Upper lobe of right lung (tissue), 1 donor: ENCODE data around the gene ZNF181. TPM values are rescaled to one million over a fixed set of nuclear protein-coding genes. Genes with fewer than 3 reads are reported as not detected.

Source experiments
- ATAC-seq: fragments of 200-7000 bp; cut with Tn5 transposase; one replicate; pipeline ENCODE4 v1.9.1; 2020; ENCODE audit warnings: mild to moderate bottlenecking, moderate library complexity
- DNase-seq: peaks from one replicate; pipeline ENCODE4 v3.0.0-alpha.2; 2020
- H3K27ac ChIP-seq: fragments of 200-600 bp; one replicate; pipeline ENCODE4 v1.8.0; 2022
- H3K27me3 ChIP-seq: fragments of 200-600 bp; one replicate; pipeline ENCODE4 v1.8.0; 2022; ENCODE audit warnings: mild to moderate bottlenecking
- H3K36me3 ChIP-seq: fragments of 200-600 bp; one replicate; pipeline ENCODE4 v1.8.0; 2022
- H3K4me1 ChIP-seq: fragments of 200-600 bp; one replicate; pipeline ENCODE4 v1.8.0; 2022
- H3K4me3 ChIP-seq: fragments of 200-600 bp; one replicate; pipeline ENCODE4 v1.8.0; 2022; ENCODE audit warnings: mild to moderate bottlenecking
- H3K9me3 ChIP-seq: fragments of 200-600 bp; one replicate; pipeline ENCODE4 v1.8.0; 2022
- intact Hi-C: fragments of 100-400 bp; cut with DNase I; formaldehyde crosslinking; loops from one replicate; pipeline ENCODE4 v1.11.0; 2022
- total RNA-seq: library from RNA; stranded (reverse); fragmentation: NEBNext Ultra II Directional; extraction: Animal tissue kit (Norgen Biotek cat#: 25700); gene quantifications from one replicate; pipeline ENCODE4 v1.2.1, GENCODE V29; 2021
- TF ChIP-seq, protein P1 (sequence below): fragments of 200-600 bp; IDR thresholded peaks from one replicate; pipeline ENCODE4 v1.8.0; 2022; ENCODE audit warnings: antibody characterized with exemption
- donor health status: DM: no; HTN: yes; CAD: no; lungs with severe emphysema.

ZNF181 gene
- total RNA-seq, 1 donor from 2014 or later: 11.8 TPM

DNA sequence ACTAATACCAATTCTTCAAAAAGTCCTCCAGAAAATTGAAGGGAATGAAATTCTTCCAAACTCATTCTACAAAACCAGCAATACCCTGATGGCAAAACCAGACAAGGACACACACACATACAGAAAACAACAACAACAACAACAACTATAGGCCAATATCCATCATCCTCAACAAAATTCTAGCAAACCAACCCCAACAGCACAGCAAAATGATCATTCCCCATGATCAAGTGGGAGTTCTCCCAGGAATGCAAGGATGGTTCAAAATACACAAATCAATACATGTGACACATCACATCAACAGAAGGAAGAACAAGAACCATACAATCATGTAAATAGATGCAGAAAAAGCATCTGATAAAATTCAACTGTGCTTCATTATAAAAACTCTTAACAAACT is 18.7 kb upstream of the ZNF181 start:
- TF ChIP-seq, protein P1, sequence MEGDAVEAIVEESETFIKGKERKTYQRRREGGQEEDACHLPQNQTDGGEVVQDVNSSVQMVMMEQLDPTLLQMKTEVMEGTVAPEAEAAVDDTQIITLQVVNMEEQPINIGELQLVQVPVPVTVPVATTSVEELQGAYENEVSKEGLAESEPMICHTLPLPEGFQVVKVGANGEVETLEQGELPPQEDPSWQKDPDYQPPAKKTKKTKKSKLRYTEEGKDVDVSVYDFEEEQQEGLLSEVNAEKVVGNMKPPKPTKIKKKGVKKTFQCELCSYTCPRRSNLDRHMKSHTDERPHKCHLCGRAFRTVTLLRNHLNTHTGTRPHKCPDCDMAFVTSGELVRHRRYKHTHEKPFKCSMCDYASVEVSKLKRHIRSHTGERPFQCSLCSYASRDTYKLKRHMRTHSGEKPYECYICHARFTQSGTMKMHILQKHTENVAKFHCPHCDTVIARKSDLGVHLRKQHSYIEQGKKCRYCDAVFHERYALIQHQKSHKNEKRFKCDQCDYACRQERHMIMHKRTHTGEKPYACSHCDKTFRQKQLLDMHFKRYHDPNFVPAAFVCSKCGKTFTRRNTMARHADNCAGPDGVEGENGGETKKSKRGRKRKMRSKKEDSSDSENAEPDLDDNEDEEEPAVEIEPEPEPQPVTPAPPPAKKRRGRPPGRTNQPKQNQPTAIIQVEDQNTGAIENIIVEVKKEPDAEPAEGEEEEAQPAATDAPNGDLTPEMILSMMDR: no peak
- ATAC-seq: no peak
- no peak overlapping the region for H3K27ac ChIP-seq
- H3K4me1 ChIP-seq: no peaks in the 10 kb centered on the region
- H3K4me3 ChIP-seq: no peak overlapping the region
- no peaks in the 10 kb centered on the region for H3K27me3 ChIP-seq
- no peaks in the 10 kb centered on the region for H3K9me3 ChIP-seq
- DNase-seq: no peak
- no peaks in the 10 kb centered on the region for H3K36me3 ChIP-seq
- intact Hi-C loops: no loop called here

- H3K27me3 ChIP-seq: no peaks in the 10 kb centered on the region
- TF ChIP-seq, protein P1: no peak
- H3K27ac ChIP-seq: no peak overlapping the region
- H3K4me3 ChIP-seq: no peak overlapping the region
- intact Hi-C loops: no loop called here
- H3K36me3 ChIP-seq: no peaks in the 10 kb centered on the region
- H3K9me3 ChIP-seq: no peaks in the 10 kb centered on the region
- ATAC-seq (no peak), DNase-seq (no peak)
- no peaks in the 10 kb centered on the region for H3K4me1 ChIP-seq
Observed at GRCh38 chr19:34722353-34722752, 11.7 kb upstream of the ZNF181 start.

DNA sequence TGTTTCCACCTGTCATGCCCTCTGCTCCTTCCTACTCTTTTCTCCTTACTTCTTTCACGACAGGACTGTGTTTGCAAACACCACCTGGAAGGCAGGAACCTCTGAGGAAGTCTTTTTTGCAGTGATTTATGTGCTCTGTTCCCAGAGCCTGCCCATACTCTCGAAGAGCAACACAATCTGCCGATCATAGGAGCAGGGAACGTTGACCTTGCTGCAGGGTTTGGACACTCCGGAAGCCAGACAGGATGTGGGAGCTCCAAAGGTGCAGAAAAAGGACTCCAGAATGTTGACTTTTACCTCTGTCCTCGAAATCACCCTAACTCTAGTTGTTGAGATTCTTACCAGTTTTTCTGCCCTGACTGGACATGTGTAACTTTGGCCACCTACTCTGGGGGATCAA is 8.6 kb upstream of the ZNF181 start:
- H3K27ac ChIP-seq: no peak overlapping the region
- no peaks in the 10 kb centered on the region for H3K4me1 ChIP-seq
- TF ChIP-seq, protein P1: no peak
- H3K4me3 ChIP-seq: no peak overlapping the region
- no peaks in the 10 kb centered on the region for H3K9me3 ChIP-seq
- DNase-seq: no peak
- H3K36me3 ChIP-seq: no peaks in the 10 kb centered on the region
- H3K27me3 ChIP-seq: no peaks in the 10 kb centered on the region
- intact Hi-C loops: no loop called here
- ATAC-seq: no peak

DNA sequence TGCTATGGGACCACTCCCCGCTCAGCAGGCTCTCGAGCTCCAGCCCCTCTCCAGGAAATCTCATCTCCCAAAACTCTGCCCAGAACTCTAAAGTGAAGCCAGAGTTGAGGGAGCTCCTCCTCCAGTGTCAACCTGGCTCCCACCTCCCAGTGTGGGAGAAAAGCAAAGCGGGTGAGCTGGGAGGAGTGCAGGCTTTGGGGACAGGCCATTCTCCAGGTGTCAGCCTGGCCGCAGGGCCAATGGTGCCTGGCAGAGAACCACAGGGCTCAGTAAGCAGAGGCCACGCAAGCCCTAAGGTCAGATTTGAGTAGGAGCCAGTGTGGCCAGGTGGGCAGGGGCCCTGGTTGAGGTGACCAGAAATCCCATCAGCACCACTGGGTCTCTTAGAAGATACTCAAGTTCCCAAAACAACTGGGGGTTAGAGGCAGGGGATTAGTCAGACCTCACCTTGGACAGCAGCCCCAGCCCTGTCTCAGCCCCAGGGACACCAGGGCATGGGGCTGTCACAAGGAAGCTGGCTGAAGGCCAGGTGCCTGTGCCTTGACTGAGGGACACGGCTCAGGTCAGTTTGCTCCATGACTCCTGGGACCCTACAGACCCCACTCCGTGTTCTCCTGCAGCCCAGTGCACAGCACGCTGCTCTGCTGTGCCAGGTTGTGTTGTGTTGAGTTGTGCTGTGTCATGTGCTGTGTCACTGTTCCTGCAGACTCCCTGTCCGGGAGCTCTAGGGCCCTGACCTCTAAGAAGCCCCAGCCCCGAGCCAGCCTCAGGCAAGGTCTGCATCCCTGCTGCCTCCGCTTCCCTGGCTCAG is 2.8 kb upstream of the ZNF181 start:
- H3K4me1 ChIP-seq: peaks cover 19% of the 10 kb centered on the region
- intact Hi-C loops: no loop called here
- TF ChIP-seq, protein P1: no peak
- no peaks in the 10 kb centered on the region for H3K36me3 ChIP-seq
- no peak overlapping the region for H3K4me3 ChIP-seq
- ATAC-seq (no peak), DNase-seq (no peak)
- H3K27ac ChIP-seq: no peak overlapping the region
- H3K27me3 ChIP-seq: no peaks in the 10 kb centered on the region
- H3K9me3 ChIP-seq: no peaks in the 10 kb centered on the region

GRCh38 chr19:34731964-34732363 is 2.1 kb upstream of the ZNF181 start:
- TF ChIP-seq, protein P1: no peak
- no peak overlapping the region for H3K4me3 ChIP-seq
- H3K27ac ChIP-seq: no peak overlapping the region
- H3K27me3 ChIP-seq: no peaks in the 10 kb centered on the region
- no peaks in the 10 kb centered on the region for H3K36me3 ChIP-seq
- no peak for DNase-seq
- H3K4me1 ChIP-seq: peaks cover 19% of the 10 kb centered on the region
- H3K9me3 ChIP-seq: peaks cover 4% of the 10 kb centered on the region
- ATAC-seq: no peak
- intact Hi-C loops: no loop called here
